ENCODE results near the gene C2CD3.

DNA sequence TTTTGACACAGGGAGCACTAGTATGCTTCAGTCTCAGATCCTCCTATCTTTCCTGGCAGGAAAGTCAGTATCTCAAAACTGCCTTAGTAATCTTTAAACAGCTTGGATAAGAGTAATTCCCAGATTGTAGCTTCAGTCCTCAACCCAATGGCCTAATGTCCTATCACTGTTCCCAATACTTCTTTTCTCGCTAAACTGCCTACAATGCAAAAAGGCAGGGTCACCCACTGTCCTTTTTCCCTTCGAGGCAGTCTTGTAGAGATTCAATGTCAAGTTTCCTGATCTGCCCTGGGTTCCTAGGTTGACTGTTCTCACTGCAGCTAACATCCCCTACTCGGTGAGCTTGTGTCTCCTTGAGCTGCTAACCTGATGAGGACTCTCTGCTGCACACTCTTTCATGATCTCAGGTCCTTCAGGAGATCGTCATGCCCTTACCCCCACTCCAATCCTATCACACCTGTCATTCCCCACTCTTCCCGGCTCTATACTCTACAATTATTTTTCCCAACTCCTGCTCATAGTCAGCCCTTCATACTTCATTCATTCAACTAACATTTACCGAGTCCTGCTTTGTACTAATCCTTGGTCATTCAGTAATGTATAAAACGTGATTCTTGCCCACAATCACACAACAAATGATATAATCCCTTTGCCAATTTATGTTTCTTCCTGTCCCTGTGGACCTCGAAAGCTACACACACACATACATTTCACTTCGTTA, 904 bp downstream of the C2CD3 start:
- TF ChIP-seq TAF1 (IDR thresholded peaks at IDR 0.05; ENCODE audit: borderline replicate concordance, insufficient read depth, low read length) (no peak), POLR2AphosphoS5 (IDR thresholded peaks at IDR 0.05; ENCODE audit: low read depth, low read length) (no peak), SIN3A (IDR thresholded peaks at IDR 0.05; ENCODE audit: borderline replicate concordance, insufficient read depth, low read length) (no peak), FOXP2 (optimal IDR thresholded peaks at IDR 0.05; ENCODE audit: borderline replicate concordance, extremely low read depth, extremely low read length, insufficient read depth) (no peak)
- TF ChIP-seq, protein P1, sequence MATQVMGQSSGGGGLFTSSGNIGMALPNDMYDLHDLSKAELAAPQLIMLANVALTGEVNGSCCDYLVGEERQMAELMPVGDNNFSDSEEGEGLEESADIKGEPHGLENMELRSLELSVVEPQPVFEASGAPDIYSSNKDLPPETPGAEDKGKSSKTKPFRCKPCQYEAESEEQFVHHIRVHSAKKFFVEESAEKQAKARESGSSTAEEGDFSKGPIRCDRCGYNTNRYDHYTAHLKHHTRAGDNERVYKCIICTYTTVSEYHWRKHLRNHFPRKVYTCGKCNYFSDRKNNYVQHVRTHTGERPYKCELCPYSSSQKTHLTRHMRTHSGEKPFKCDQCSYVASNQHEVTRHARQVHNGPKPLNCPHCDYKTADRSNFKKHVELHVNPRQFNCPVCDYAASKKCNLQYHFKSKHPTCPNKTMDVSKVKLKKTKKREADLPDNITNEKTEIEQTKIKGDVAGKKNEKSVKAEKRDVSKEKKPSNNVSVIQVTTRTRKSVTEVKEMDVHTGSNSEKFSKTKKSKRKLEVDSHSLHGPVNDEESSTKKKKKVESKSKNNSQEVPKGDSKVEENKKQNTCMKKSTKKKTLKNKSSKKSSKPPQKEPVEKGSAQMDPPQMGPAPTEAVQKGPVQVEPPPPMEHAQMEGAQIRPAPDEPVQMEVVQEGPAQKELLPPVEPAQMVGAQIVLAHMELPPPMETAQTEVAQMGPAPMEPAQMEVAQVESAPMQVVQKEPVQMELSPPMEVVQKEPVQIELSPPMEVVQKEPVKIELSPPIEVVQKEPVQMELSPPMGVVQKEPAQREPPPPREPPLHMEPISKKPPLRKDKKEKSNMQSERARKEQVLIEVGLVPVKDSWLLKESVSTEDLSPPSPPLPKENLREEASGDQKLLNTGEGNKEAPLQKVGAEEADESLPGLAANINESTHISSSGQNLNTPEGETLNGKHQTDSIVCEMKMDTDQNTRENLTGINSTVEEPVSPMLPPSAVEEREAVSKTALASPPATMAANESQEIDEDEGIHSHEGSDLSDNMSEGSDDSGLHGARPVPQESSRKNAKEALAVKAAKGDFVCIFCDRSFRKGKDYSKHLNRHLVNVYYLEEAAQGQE (IDR thresholded peaks at IDR 0.05; ENCODE audit: insufficient read depth in 1 of 2, low read depth in 2 of 2, low read length in 2 of 2), result no peak
